Thyroid gland (tissue), 4 donors: ENCODE data around the gene OTOP1.
A peak's percentile ranks its signal among the peaks of the same experiment; 100 is the strongest.
"Not testable (repeated sequence)": the region's sequence is repeated elsewhere in the genome, so short reads cannot be mapped to it uniquely, and the experiment has no call there.

ENCODE experiments used
- POLR2A ChIP-seq, 2 donors: fragments of 450-650 bp; IDR thresholded peaks; one replicate each; pipeline ENCODE4 v1.6.1; 2017; ENCODE audit warnings: antibody characterized with exemption in 2 of 2, mild to moderate bottlenecking in 2 of 2, moderate library complexity in 1 of 2
- TF ChIP-seq, protein P1 (sequence below), 6 experiments: fragments of 200-600 bp in 3 of 6; fragments of 450-650 bp in 3 of 6; sonication (generic) in 3 of 6; IDR thresholded peaks; one replicate each; pipeline ENCODE4 v1.5.1; 2016 to 2019; ENCODE audit warnings: antibody characterized with exemption in 6 of 6, mild to moderate bottlenecking in 2 of 6, inconsistent platforms in 1 of 6, moderate library complexity in 1 of 6

DNA sequence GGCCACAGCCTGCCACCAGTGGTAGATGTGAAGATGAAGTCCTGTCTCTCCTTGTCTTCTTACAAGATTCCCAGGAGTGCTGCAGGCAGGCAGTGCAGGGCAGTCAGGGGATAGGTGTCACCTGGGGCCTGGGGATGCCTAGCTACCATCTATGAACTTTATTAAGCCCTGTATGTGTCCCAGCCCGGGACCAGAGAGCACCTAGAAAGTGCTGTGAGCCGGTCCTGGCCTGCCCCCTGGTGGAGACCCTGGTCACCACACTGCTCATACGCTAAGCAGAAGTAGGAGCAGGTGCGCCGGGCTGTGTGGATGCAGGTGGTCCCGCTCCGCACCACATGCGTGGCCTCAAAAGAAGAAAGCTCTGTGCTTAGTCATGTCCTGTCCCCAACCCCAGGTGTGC, 81.1 kb downstream of the OTOP1 start:
- TF ChIP-seq, protein P1, sequence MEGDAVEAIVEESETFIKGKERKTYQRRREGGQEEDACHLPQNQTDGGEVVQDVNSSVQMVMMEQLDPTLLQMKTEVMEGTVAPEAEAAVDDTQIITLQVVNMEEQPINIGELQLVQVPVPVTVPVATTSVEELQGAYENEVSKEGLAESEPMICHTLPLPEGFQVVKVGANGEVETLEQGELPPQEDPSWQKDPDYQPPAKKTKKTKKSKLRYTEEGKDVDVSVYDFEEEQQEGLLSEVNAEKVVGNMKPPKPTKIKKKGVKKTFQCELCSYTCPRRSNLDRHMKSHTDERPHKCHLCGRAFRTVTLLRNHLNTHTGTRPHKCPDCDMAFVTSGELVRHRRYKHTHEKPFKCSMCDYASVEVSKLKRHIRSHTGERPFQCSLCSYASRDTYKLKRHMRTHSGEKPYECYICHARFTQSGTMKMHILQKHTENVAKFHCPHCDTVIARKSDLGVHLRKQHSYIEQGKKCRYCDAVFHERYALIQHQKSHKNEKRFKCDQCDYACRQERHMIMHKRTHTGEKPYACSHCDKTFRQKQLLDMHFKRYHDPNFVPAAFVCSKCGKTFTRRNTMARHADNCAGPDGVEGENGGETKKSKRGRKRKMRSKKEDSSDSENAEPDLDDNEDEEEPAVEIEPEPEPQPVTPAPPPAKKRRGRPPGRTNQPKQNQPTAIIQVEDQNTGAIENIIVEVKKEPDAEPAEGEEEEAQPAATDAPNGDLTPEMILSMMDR (IDR thresholded peaks at IDR 0.05) = peak in 1 of 6 experiments; percentile 25
- TF ChIP-seq POLR2A (IDR thresholded peaks at IDR 0.05) = not testable (repeated sequence)
